Esophagus squamous epithelium (tissue), 4 donors: ENCODE measurements around the gene EDN3.

Source experiments
- CTCF ChIP-seq, 6 experiments: fragments of 450-650 bp in 4 of 6; fragments of 200-600 bp in 2 of 6; sonication (generic) in 2 of 6; IDR thresholded peaks; one replicate each; pipeline ENCODE4 v1.5.1; 2016 to 2019; ENCODE audit warnings: antibody characterized with exemption in 6 of 6, mild to moderate bottlenecking in 4 of 6, moderate library complexity in 4 of 6
- POLR2A ChIP-seq, 4 donors: fragments of 450-650 bp; IDR thresholded peaks; one replicate each; pipeline ENCODE4 v1.6.1; 2017; ENCODE audit warnings: antibody characterized with exemption in 4 of 4, mild to moderate bottlenecking in 4 of 4, moderate library complexity in 3 of 4

GRCh38 chr20:59356662-59357165 is 56.3 kb downstream of the EDN3 start:
- no peak for TF ChIP-seq CTCF (IDR thresholded peaks at IDR 0.05)
- TF ChIP-seq POLR2A (IDR thresholded peaks at IDR 0.05): no peak
